ENCODE results near the gene SMARCC1.

DNA sequence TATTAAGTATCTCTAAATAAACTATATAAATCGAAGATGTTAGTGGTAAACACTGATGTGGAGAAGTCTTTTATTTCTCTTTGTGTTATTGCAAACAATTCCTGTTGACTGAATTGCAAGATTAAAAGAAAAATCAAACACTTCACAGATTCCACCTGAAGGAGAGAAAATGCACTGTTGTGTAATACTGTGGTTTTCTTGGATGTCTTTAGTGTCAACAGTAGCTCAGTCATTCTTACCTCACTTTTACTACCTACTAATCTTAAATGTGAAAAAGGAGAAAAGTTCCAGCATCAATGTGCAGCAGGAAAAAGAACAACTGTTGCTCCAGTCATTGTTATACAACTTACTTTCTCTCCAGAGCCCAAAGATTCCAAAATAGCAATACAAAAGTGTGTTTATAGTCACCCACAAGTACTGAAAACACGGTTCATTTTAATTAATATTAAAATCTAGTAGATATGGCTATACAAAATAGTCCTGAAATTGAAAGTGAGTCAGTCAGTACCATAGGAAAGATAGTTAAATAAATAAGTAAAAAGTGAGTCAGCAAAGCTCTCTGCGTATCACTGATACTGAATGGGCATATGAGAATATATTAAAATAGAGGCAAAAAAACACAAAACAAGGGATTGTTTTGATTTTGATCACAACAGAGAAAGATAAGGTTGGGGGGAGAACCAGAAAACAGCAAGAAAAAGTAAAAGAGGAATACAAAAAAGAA is 112.5 kb downstream of the SMARCC1 start:
- TF ChIP-seq, protein P1, sequence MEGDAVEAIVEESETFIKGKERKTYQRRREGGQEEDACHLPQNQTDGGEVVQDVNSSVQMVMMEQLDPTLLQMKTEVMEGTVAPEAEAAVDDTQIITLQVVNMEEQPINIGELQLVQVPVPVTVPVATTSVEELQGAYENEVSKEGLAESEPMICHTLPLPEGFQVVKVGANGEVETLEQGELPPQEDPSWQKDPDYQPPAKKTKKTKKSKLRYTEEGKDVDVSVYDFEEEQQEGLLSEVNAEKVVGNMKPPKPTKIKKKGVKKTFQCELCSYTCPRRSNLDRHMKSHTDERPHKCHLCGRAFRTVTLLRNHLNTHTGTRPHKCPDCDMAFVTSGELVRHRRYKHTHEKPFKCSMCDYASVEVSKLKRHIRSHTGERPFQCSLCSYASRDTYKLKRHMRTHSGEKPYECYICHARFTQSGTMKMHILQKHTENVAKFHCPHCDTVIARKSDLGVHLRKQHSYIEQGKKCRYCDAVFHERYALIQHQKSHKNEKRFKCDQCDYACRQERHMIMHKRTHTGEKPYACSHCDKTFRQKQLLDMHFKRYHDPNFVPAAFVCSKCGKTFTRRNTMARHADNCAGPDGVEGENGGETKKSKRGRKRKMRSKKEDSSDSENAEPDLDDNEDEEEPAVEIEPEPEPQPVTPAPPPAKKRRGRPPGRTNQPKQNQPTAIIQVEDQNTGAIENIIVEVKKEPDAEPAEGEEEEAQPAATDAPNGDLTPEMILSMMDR (IDR thresholded peaks at IDR 0.05) = no peak
- no peak for TF ChIP-seq POLR2A (IDR thresholded peaks at IDR 0.05)
